ENCODE results near the gene NARF.

Gene NARF

GRCh38 chr17:82465023-82465603 is 6.6 kb downstream of the NARF start:
- H3K79me1 ChIP-seq (ENCODE audit: low read length): no peaks in the 10 kb centered on the region
- H2BK120ac ChIP-seq (ENCODE audit: low read depth, low read length): no peak overlapping the region
- peaks cover 2% of the 10 kb centered on the region for H3K36me3 ChIP-seq (ENCODE audit: control insufficient read depth, insufficient read depth, low read length)
- no peak overlapping the region for H3K4me2 ChIP-seq (ENCODE audit: low read length)
- WGBS (ENCODE audit: extremely low coverage, insufficient coverage, low lambda C conversion rate): no CpG with 5 or more reads among the region's 7 CpGs
- DNase-seq: no peak
- H3K23ac ChIP-seq (ENCODE audit: low read length): no peak overlapping the region
- no peak overlapping the region for H2AK5ac ChIP-seq (ENCODE audit: low read length)
- H3K27ac ChIP-seq (ENCODE audit: low read depth, low read length): no peak overlapping the region
- H2BK5ac ChIP-seq (ENCODE audit: low read length): no peak overlapping the region
- no peaks in the 10 kb centered on the region for H3K79me2 ChIP-seq (ENCODE audit: control insufficient read depth, insufficient read depth, low read length)
- no peak overlapping the region for H4K5ac ChIP-seq (ENCODE audit: low read length)
- H4K8ac ChIP-seq (ENCODE audit: low read depth, low read length): no peak overlapping the region
- H3K27me3 ChIP-seq (ENCODE audit: insufficient read depth, low read length, poor library complexity): no peaks in the 10 kb centered on the region
- no peak overlapping the region for H3K4me3 ChIP-seq (ENCODE audit: low read length)
- H3K18ac ChIP-seq (ENCODE audit: low read length): no peak overlapping the region
- H3K4me1 ChIP-seq (ENCODE audit: control insufficient read depth, low read depth, low read length): no peaks in the 10 kb centered on the region
- H3K4ac ChIP-seq (ENCODE audit: low read depth, low read length): no peak overlapping the region
- H3K56ac ChIP-seq (ENCODE audit: low read length): no peak overlapping the region
- H2BK15ac ChIP-seq (replicated peaks; ENCODE audit: low read depth): no peak overlapping the region
- no peak overlapping the region for H3K9ac ChIP-seq (ENCODE audit: low read length)

DNA sequence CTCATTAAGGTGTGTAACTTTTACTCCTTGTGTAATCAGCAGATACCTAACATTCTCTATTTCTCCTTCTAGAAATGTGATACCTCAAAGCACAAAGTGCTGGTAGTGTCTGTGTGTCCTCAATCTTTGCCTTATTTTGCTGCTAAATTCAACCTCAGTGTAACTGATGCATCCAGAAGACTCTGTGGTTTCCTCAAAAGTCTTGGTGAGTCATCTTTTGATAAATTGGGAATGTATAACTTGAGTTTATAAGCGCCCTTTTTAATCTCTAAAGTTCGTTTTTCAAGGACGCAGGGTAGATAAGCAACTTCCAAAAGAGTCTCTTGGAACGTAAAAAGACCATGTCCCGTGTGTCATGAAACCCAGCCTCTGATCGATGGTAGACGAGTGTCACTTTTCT is 10.2 kb downstream of the NARF start:
- H2BK15ac ChIP-seq (replicated peaks; ENCODE audit: low read depth): no peak overlapping the region
- no peak overlapping the region for H3K4me2 ChIP-seq (ENCODE audit: low read length)
- peaks cover 2% of the 10 kb centered on the region for H3K36me3 ChIP-seq (ENCODE audit: control insufficient read depth, insufficient read depth, low read length)
- no peaks in the 10 kb centered on the region for H3K79me2 ChIP-seq (ENCODE audit: control insufficient read depth, insufficient read depth, low read length)
- no peak overlapping the region for H3K4me3 ChIP-seq (ENCODE audit: low read length)
- no peak overlapping the region for H3K27ac ChIP-seq (ENCODE audit: low read depth, low read length)
- no peaks in the 10 kb centered on the region for H3K27me3 ChIP-seq (ENCODE audit: insufficient read depth, low read length, poor library complexity)
- H3K56ac ChIP-seq (ENCODE audit: low read length): no peak overlapping the region
- no peaks in the 10 kb centered on the region for H3K4me1 ChIP-seq (ENCODE audit: control insufficient read depth, low read depth, low read length)
- H2BK120ac ChIP-seq (ENCODE audit: low read depth, low read length): no peak overlapping the region
- H4K8ac ChIP-seq (ENCODE audit: low read depth, low read length): no peak overlapping the region
- H2AK5ac ChIP-seq (ENCODE audit: low read length): no peak overlapping the region
- H4K5ac ChIP-seq (ENCODE audit: low read length): no peak overlapping the region
- H3K9ac ChIP-seq (ENCODE audit: low read length): no peak overlapping the region
- no peak overlapping the region for H3K23ac ChIP-seq (ENCODE audit: low read length)
- H2BK5ac ChIP-seq (ENCODE audit: low read length): no peak overlapping the region
- no CpG with 5 or more reads among the region's 7 CpGs for WGBS (ENCODE audit: extremely low coverage, insufficient coverage, low lambda C conversion rate)
- no peaks in the 10 kb centered on the region for H3K79me1 ChIP-seq (ENCODE audit: low read length)
- no peak for DNase-seq
- no peak overlapping the region for H3K4ac ChIP-seq (ENCODE audit: low read depth, low read length)
- no peak overlapping the region for H3K18ac ChIP-seq (ENCODE audit: low read length)

- Histone ChIP-seq H4K8ac (ENCODE audit: low read depth, low read length) (no peak overlapping the region), H3K4me3 (ENCODE audit: low read length) (no peak overlapping the region), H2AK5ac (ENCODE audit: low read length) (no peak overlapping the region), H3K27me3 (ENCODE audit: insufficient read depth, low read length, poor library complexity) (no peaks in the 10 kb centered on the region), H3K4ac (ENCODE audit: low read depth, low read length) (no peak overlapping the region), H3K9ac (ENCODE audit: low read length) (no peak overlapping the region), H2BK15ac (replicated peaks; ENCODE audit: low read depth) (no peak overlapping the region), H3K4me1 (ENCODE audit: control insufficient read depth, low read depth, low read length) (no peaks in the 10 kb centered on the region), H3K36me3 (ENCODE audit: control insufficient read depth, insufficient read depth, low read length) (no peaks in the 10 kb centered on the region), H3K18ac (ENCODE audit: low read length) (no peak overlapping the region), H4K5ac (ENCODE audit: low read length) (no peak overlapping the region), H3K56ac (ENCODE audit: low read length) (no peak overlapping the region), H3K27ac (ENCODE audit: low read depth, low read length) (no peak overlapping the region), H2BK120ac (ENCODE audit: low read depth, low read length) (no peak overlapping the region), H3K4me2 (ENCODE audit: low read length) (no peak overlapping the region), H3K79me2 (ENCODE audit: control insufficient read depth, insufficient read depth, low read length) (no peaks in the 10 kb centered on the region), H3K79me1 (ENCODE audit: low read length) (no peaks in the 10 kb centered on the region), H3K23ac (ENCODE audit: low read length) (no peak overlapping the region), H2BK5ac (ENCODE audit: low read length) (no peak overlapping the region)
- WGBS (ENCODE audit: extremely low coverage, insufficient coverage, low lambda C conversion rate): no CpG with 5 or more reads among the region's 7 CpGs
- no peak for DNase-seq
Observed at GRCh38 chr17:82470065-82470464, 11.5 kb downstream of the NARF start.

DNA sequence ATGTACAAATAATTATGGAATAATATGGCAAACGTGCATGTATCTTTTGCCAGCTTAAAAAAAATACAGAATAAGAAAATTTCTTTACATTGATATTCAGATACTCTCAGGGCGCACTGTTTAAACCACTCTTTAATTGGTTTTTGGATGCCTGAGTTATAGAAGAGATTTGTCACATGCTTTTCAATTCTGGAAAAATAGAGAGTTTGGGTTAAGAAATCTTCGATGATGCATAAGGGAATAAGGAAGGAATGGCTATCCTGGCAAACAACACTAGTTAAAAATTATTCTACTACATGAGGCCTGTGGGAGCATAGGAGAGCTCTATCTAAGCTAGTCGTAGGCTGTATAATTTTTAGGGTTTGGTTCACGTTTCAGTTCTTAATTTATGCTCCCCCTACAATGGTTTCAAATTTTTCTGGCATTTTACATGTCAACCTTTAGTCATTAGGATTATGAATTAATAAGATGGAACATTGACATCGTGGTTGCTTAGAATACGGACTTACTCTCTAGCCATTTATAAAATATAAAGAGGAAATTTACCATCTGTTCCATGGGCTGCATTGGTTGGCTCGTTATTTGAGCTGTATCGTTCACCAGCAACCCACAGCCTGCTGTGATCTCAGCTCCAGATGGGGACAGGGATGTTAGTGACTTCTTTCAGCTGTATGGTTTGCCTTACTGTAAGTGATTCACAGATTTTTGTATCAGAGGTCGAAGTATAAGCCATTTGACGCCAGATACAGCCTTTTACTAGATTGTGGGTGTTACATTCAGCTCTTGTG is 15.9 kb downstream of the NARF start:
- H2BK120ac ChIP-seq (ENCODE audit: low read depth, low read length): no peak overlapping the region
- no peaks in the 10 kb centered on the region for H3K27me3 ChIP-seq (ENCODE audit: insufficient read depth, low read length, poor library complexity)
- no peak overlapping the region for H3K18ac ChIP-seq (ENCODE audit: low read length)
- H2BK5ac ChIP-seq (ENCODE audit: low read length): no peak overlapping the region
- H3K4me1 ChIP-seq (ENCODE audit: control insufficient read depth, low read depth, low read length): no peaks in the 10 kb centered on the region
- H3K9ac ChIP-seq (ENCODE audit: low read length): no peak overlapping the region
- no peak overlapping the region for H4K8ac ChIP-seq (ENCODE audit: low read depth, low read length)
- no peak overlapping the region for H3K4me2 ChIP-seq (ENCODE audit: low read length)
- WGBS (ENCODE audit: extremely low coverage, insufficient coverage, low lambda C conversion rate): no CpG with 5 or more reads among the region's 11 CpGs
- peaks cover 2% of the 10 kb centered on the region for H3K36me3 ChIP-seq (ENCODE audit: control insufficient read depth, insufficient read depth, low read length)
- no peak overlapping the region for H4K5ac ChIP-seq (ENCODE audit: low read length)
- no peak overlapping the region for H3K27ac ChIP-seq (ENCODE audit: low read depth, low read length)
- no peak overlapping the region for H3K23ac ChIP-seq (ENCODE audit: low read length)
- DNase-seq: no peak
- H3K4me3 ChIP-seq (ENCODE audit: low read length): no peak overlapping the region
- no peak overlapping the region for H3K4ac ChIP-seq (ENCODE audit: low read depth, low read length)
- no peak overlapping the region for H3K56ac ChIP-seq (ENCODE audit: low read length)
- no peaks in the 10 kb centered on the region for H3K79me1 ChIP-seq (ENCODE audit: low read length)
- no peak overlapping the region for H2AK5ac ChIP-seq (ENCODE audit: low read length)
- no peak overlapping the region for H2BK15ac ChIP-seq (replicated peaks; ENCODE audit: low read depth)
- no peaks in the 10 kb centered on the region for H3K79me2 ChIP-seq (ENCODE audit: control insufficient read depth, insufficient read depth, low read length)

DNA sequence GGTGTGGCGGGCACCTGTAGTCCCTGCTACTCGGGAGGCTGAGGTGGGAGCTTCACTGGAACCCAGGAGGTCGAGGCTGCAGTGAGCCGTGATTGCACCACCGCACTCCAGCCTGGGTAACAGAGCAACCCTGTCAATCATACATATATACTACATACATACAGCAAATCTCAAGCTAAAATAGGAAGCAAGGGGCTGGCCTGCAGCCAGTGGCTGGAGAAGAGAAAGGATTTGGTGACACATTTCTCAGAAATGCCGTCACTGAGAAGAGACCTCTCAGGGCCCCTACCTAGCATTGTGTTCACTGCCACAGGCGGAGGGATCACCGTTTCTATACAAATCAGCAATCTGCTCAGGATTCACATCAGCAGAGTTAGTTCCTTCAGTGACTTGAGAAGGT is 16.9 kb downstream of the NARF start:
- Histone ChIP-seq H3K36me3 (ENCODE audit: control insufficient read depth, insufficient read depth, low read length) (peaks cover 2% of the 10 kb centered on the region), H2BK120ac (ENCODE audit: low read depth, low read length) (no peak overlapping the region), H3K23ac (ENCODE audit: low read length) (no peak overlapping the region), H3K4me1 (ENCODE audit: control insufficient read depth, low read depth, low read length) (no peaks in the 10 kb centered on the region), H2BK5ac (ENCODE audit: low read length) (no peak overlapping the region), H3K4ac (ENCODE audit: low read depth, low read length) (no peak overlapping the region), H3K27me3 (ENCODE audit: insufficient read depth, low read length, poor library complexity) (no peaks in the 10 kb centered on the region), H3K9ac (ENCODE audit: low read length) (no peak overlapping the region), H3K27ac (ENCODE audit: low read depth, low read length) (no peak overlapping the region), H3K56ac (ENCODE audit: low read length) (no peak overlapping the region), H4K8ac (ENCODE audit: low read depth, low read length) (no peak overlapping the region), H3K79me1 (ENCODE audit: low read length) (no peaks in the 10 kb centered on the region), H2BK15ac (replicated peaks; ENCODE audit: low read depth) (no peak overlapping the region), H3K18ac (ENCODE audit: low read length) (no peak overlapping the region), H2AK5ac (ENCODE audit: low read length) (no peak overlapping the region), H3K4me3 (ENCODE audit: low read length) (no peak overlapping the region), H3K4me2 (ENCODE audit: low read length) (no peak overlapping the region), H4K5ac (ENCODE audit: low read length) (no peak overlapping the region), H3K79me2 (ENCODE audit: control insufficient read depth, insufficient read depth, low read length) (no peaks in the 10 kb centered on the region)
- no peak for DNase-seq
- no CpG with 5 or more reads among the region's 8 CpGs for WGBS (ENCODE audit: extremely low coverage, insufficient coverage, low lambda C conversion rate)

- Histone ChIP-seq H2AK5ac (ENCODE audit: low read length) (no peak overlapping the region), H3K4me1 (ENCODE audit: control insufficient read depth, low read depth, low read length) (no peaks in the 10 kb centered on the region), H2BK15ac (replicated peaks; ENCODE audit: low read depth) (no peak overlapping the region), H2BK5ac (ENCODE audit: low read length) (no peak overlapping the region), H3K79me1 (ENCODE audit: low read length) (no peaks in the 10 kb centered on the region), H3K18ac (ENCODE audit: low read length) (no peak overlapping the region), H3K56ac (ENCODE audit: low read length) (no peak overlapping the region), H3K4me2 (ENCODE audit: low read length) (no peak overlapping the region), H3K9ac (ENCODE audit: low read length) (no peak overlapping the region), H3K27ac (ENCODE audit: low read depth, low read length) (no peak overlapping the region), H4K8ac (ENCODE audit: low read depth, low read length) (no peak overlapping the region), H3K4me3 (ENCODE audit: low read length) (no peak overlapping the region), H3K27me3 (ENCODE audit: insufficient read depth, low read length, poor library complexity) (no peaks in the 10 kb centered on the region), H3K36me3 (ENCODE audit: control insufficient read depth, insufficient read depth, low read length) (peaks cover 4% of the 10 kb centered on the region), H3K4ac (ENCODE audit: low read depth, low read length) (no peak overlapping the region), H4K5ac (ENCODE audit: low read length) (no peak overlapping the region), H3K23ac (ENCODE audit: low read length) (no peak overlapping the region), H2BK120ac (ENCODE audit: low read depth, low read length) (no peak overlapping the region), H3K79me2 (ENCODE audit: control insufficient read depth, insufficient read depth, low read length) (no peaks in the 10 kb centered on the region)
- DNase-seq: no peak
- no CpG with 5 or more reads among the region's 8 CpGs for whole genome bisulfite sequencing (ENCODE audit: extremely low coverage, insufficient coverage, low lambda C conversion rate)
Observed at GRCh38 chr17:82477934-82478333, 19.4 kb downstream of the NARF start.
